SK-N-SH (cell line): Measurements from ENCODE around the gene ZNF560. TPM values are rescaled to one million over a fixed set of nuclear protein-coding genes. Genes with fewer than 3 reads are reported as not detected.

Experiments used
- CTCF ChIA-PET: fragments of 300-600, 350-600 bp; formaldehyde crosslinking; extraction: SDS; loops from one replicate; lab custom pipeline; 2021; lab: Yijun Ruan, JAX
- POLR2A ChIA-PET: fragments of 350-600 bp; sonication (Branson Sonifier 250); formaldehyde crosslinking; extraction: SDS; loops from one replicate; lab custom pipeline; 2020; ENCODE audit warnings: antibody characterized with exemption, inconsistent platforms; lab: Yijun Ruan, JAX
- DNase-seq: peaks from one replicate; pipeline ENCODE4 v3.0.0; 2012
- H2AFZ ChIP-seq: fragments of 200-600 bp; sonication (generic); 2 replicates; pipeline ENCODE4 v1.8.1; 2016; ENCODE audit warnings: antibody characterized with exemption, mild to moderate bottlenecking, low read depth
- H3F3A ChIP-seq: fragments of 200-600 bp; sonication (generic); replicated peaks from 2 replicates; pipeline ENCODE3; 2016; ENCODE audit warnings: antibody characterized with exemption, mild to moderate bottlenecking; ENCODE audit not compliant: insufficient read depth
- H3K27ac ChIP-seq, 2 experiments: fragments of 200-500 bp in 1 of 2; fragments of 200-600 bp in 1 of 2; sonication (Bioruptor generic) in 1 of 2; sonication (generic), shearing (Covaris generic) in 1 of 2; 2 replicates each; pipeline versions ENCODE4 v1.5.1 to v1.6.1; 2014 to 2016; ENCODE audit warnings: low read depth in 2 of 2, inconsistent platforms in 1 of 2, low read length in 1 of 2, mild to moderate bottlenecking in 1 of 2, mixed read lengths in 1 of 2
- H3K27me3 ChIP-seq: fragments of 200-600 bp; sonication (generic), shearing (Covaris generic); 2 replicates; pipeline ENCODE4 v1.6.1; 2016; ENCODE audit warnings: mixed run types; ENCODE audit not compliant: insufficient read depth
- H3K36me3 ChIP-seq, 2 experiments: fragments of 200-500 bp in 1 of 2; fragments of 200-600 bp in 1 of 2; sonication (Bioruptor generic) in 1 of 2; sonication (generic) in 1 of 2; replicated peaks in 1 of 2; 2 replicates each; pipeline versions ENCODE3 to v1.5.1; 2014 to 2016; ENCODE audit warnings: low read length in 1 of 2, mild to moderate bottlenecking in 1 of 2; ENCODE audit not compliant: insufficient read depth in 2 of 2, control insufficient read depth in 1 of 2
- H3K4me1 ChIP-seq, 2 experiments: fragments of 200-500 bp in 1 of 2; fragments of 200-600 bp in 1 of 2; sonication (Bioruptor generic) in 1 of 2; sonication (generic), shearing (Covaris generic) in 1 of 2; 2 replicates each; pipeline versions ENCODE4 v1.5.1 to v1.6.1; 2014 to 2016; ENCODE audit warnings: low read depth in 1 of 2, low read length in 1 of 2, mixed run types in 1 of 2; ENCODE audit not compliant: insufficient read depth in 2 of 2, control insufficient read depth in 1 of 2
- H3K4me2 ChIP-seq: fragments of 200-600 bp; sonication (generic), shearing (Covaris generic); 2 replicates; pipeline ENCODE4 v1.6.1; 2017; ENCODE audit warnings: mixed run types
- H3K4me3 ChIP-seq, 2 experiments: fragments of 200-500 bp in 1 of 2; fragments of 200-600 bp in 1 of 2; sonication (Bioruptor generic) in 1 of 2; sonication (generic), shearing (Covaris generic) in 1 of 2; 2 replicates each; pipeline versions ENCODE4 v1.5.1 to v1.8.1; 2014 to 2016; ENCODE audit warnings: low read depth in 2 of 2, inconsistent platforms in 1 of 2, low read length in 1 of 2, mild to moderate bottlenecking in 1 of 2, mixed read lengths in 1 of 2, moderate library complexity in 1 of 2
- H3K79me2 ChIP-seq: fragments of 200-600 bp; sonication (generic); 2 replicates; pipeline ENCODE4 v1.8.1; 2017; ENCODE audit warnings: mild to moderate bottlenecking; ENCODE audit not compliant: insufficient read depth
- H3K9ac ChIP-seq: fragments of 200-600 bp; sonication (generic); 2 replicates; pipeline ENCODE4 v1.6.1; 2017; ENCODE audit warnings: mixed run types
- H3K9me2 ChIP-seq: fragments of 200-600 bp; sonication (generic); 2 replicates; pipeline ENCODE4 v1.6.1; 2017; ENCODE audit warnings: mixed run types
- H3K9me3 ChIP-seq: fragments of 200-600 bp; sonication (generic); 2 replicates; pipeline ENCODE4 v1.6.1; 2017; ENCODE audit warnings: mixed run types, mild to moderate bottlenecking, moderate library complexity
- H4K20me1 ChIP-seq: fragments of 200-600 bp; sonication (generic); 2 replicates; pipeline ENCODE4 v1.6.1; 2017; ENCODE audit warnings: mild to moderate bottlenecking, mixed run types; ENCODE audit not compliant: insufficient read depth
- CHD2 ChIP-seq: fragments of 150-350 bp; IDR thresholded peaks from 2 replicates; pipeline ENCODE4 v1.6.1; 2018; ENCODE audit warnings: low read length; ENCODE audit not compliant: partially characterized antibody
- ELF1 ChIP-seq: IDR thresholded peaks from 2 replicates; pipeline ENCODE4 v1.4.0; 2012
- EZH2phosphoT487 ChIP-seq: fragments of 200-600 bp; sonication (generic); IDR thresholded peaks from 2 replicates; pipeline ENCODE4 v1.6.1; 2017; ENCODE audit warnings: low read depth, mixed run types, mild to moderate bottlenecking, antibody characterized with exemption, moderate library complexity, borderline replicate concordance
- FOSL2 ChIP-seq: IDR thresholded peaks from 2 replicates; pipeline ENCODE4 v1.4.0; 2012; ENCODE audit warnings: low read depth, mild to moderate bottlenecking, moderate library complexity, borderline replicate concordance
- FOXJ3 ChIP-seq: sonication (generic); formaldehyde crosslinking; IDR thresholded peaks from 2 replicates; pipeline ENCODE4 v1.5.1; 2020; ENCODE audit warnings: mild to moderate bottlenecking, missing genetic modification reagents
- FOXM1 ChIP-seq: IDR thresholded peaks from 2 replicates; pipeline ENCODE4 v1.4.0; 2012; ENCODE audit warnings: low read depth, mild to moderate bottlenecking
- JUND ChIP-seq: IDR thresholded peaks from 2 replicates; pipeline ENCODE4 v1.4.0; 2012
- MEF2A ChIP-seq: IDR thresholded peaks from 2 replicates; pipeline ENCODE4 v1.4.0; 2012; ENCODE audit warnings: low read depth, borderline replicate concordance
- RAD21 ChIP-seq: IDR thresholded peaks from 2 replicates; pipeline ENCODE4 v1.6.1; 2012; ENCODE audit warnings: mild to moderate bottlenecking, low read length
- RCOR1 ChIP-seq: fragments of 150-350 bp; IDR thresholded peaks from 2 replicates; pipeline ENCODE4 v1.6.1; 2017; ENCODE audit warnings: antibody characterized with exemption, low read length
- RXRA ChIP-seq: IDR thresholded peaks from 2 replicates; pipeline ENCODE4 v1.4.0; 2012; ENCODE audit warnings: low read depth, mild to moderate bottlenecking, borderline replicate concordance
- SMC3 ChIP-seq: IDR thresholded peaks from 2 replicates; pipeline ENCODE4 v1.6.1; 2012; ENCODE audit warnings: low read depth, low read length, improper control_type of control experiment
- TCF12 ChIP-seq: IDR thresholded peaks from 2 replicates; pipeline ENCODE4 v1.4.0; 2012
- TEAD4 ChIP-seq: IDR thresholded peaks from 2 replicates; pipeline ENCODE4 v1.4.0; 2012; ENCODE audit warnings: mild to moderate bottlenecking, borderline replicate concordance; ENCODE audit not compliant: insufficient read depth
- USF1 ChIP-seq: IDR thresholded peaks from 2 replicates; pipeline ENCODE4 v1.4.0; 2012; ENCODE audit warnings: low read depth, borderline replicate concordance
- YY1 ChIP-seq: IDR thresholded peaks from 2 replicates; pipeline ENCODE4 v1.4.0; 2012; ENCODE audit warnings: low read depth, mild to moderate bottlenecking
- ZBTB33 ChIP-seq: IDR thresholded peaks from 2 replicates; pipeline ENCODE4 v1.4.0; 2012; ENCODE audit warnings: low read depth, borderline replicate concordance
- WGBS: methylation state at CpG from one replicate; pipeline ENCODE4 v1.1.6; 2017; ENCODE audit warnings: low lambda C conversion rate; 5-methylcytosine and 5-hydroxymethylcytosine counted together
- polyA plus RNA-seq, 3 experiments: library from polyadenylated mRNA; depleted of rRNA; stranded (reverse); fragments of >200 nt; gene quantifications; 2 replicates each; pipeline ENCODE4 v1.2.3, GENCODE V29; 2012
- TF ChIP-seq, protein P1 (sequence below): IDR thresholded peaks from 2 replicates; pipeline ENCODE4; 2012
- TF ChIP-seq, protein P2 (sequence below): fragments of 150-350 bp; IDR thresholded peaks from 2 replicates; pipeline ENCODE4 v1.6.1; 2016; ENCODE audit warnings: mild to moderate bottlenecking, low read depth, low read length

Gene ZNF560
- polyA plus RNA-seq, 1 of the 3 experiments (the other 2 are of a cell fraction) = 0.10 TPM

DNA sequence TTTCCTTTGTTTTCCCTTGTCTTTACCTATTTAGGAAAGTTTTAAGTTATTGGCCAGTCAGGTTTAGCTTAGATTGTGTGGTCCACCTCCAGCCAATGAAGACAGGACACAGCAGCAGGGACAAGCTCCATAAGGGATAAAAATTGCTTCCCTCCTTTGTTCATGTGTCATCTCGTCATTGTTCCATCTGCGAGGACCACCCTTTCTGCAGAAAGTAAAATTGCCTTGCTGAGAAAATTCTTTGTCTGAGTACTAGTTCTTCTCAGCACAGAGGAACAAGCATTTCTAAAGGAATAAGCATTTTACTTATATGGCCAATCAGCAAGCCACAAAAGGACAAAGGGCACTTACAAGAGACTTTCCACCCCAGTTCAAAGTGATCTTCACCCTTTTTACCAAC, 11.4 kb downstream of the ZNF560 start (continued):
- TF ChIP-seq, protein P1, sequence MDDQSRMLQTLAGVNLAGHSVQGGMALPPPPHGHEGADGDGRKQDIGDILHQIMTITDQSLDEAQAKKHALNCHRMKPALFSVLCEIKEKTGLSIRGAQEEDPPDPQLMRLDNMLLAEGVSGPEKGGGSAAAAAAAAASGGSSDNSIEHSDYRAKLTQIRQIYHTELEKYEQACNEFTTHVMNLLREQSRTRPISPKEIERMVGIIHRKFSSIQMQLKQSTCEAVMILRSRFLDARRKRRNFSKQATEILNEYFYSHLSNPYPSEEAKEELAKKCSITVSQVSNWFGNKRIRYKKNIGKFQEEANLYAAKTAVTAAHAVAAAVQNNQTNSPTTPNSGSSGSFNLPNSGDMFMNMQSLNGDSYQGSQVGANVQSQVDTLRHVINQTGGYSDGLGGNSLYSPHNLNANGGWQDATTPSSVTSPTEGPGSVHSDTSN = no peak

DNA sequence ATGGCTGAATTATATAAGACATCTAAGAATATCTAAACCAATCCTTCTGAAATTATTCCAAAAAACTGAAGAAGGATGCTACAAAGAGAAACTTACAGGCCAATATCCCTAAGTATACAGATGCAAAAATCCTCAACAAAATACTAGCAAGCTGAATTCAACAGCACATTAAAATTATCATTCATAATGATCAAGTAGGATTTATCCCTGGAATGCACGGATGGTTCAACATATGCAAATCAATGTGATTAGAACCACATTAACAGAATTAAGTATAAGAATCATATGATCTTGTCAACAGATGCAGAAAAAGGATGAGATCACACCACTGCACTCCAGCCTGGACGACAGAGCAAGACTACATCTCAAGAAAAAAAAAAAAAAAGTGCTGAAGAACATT, 13.3 kb downstream of the ZNF560 start:
- no peaks in the 10 kb centered on the region for H3K79me2 ChIP-seq
- ChIA-PET CTCF (no interaction called here), POLR2A (no interaction called here)
- H3K36me3 ChIP-seq = no peaks in the 10 kb centered on the region
- H4K20me1 ChIP-seq = no peaks in the 10 kb centered on the region
- no peaks in the 10 kb centered on the region for H3K4me1 ChIP-seq
- H3K4me2 ChIP-seq = no peak overlapping the region
- H3K9me3 ChIP-seq = peaks cover 2% of the 10 kb centered on the region; the same call in 1 of the 2 replicates
- H3K9me2 ChIP-seq = no peaks in the 10 kb centered on the region
- 17% methylated on average over 2 of the region's 2 CpGs for WGBS
- no peak for DNase-seq
- H3K27me3 ChIP-seq = no peaks in the 10 kb centered on the region
- H3K27ac ChIP-seq = no peak overlapping the region
- no peak overlapping the region for H2AFZ ChIP-seq
- H3F3A ChIP-seq = no peaks in the 10 kb centered on the region
- no peak overlapping the region for H3K9ac ChIP-seq
- no peak overlapping the region for H3K4me3 ChIP-seq
- TF ChIP-seq USF1 (no peak), EZH2phosphoT487 (no peak), ZBTB33 (no peak), FOXM1 (no peak), FOSL2 (no peak)
- TF ChIP-seq, protein P1 = no peak

DNA sequence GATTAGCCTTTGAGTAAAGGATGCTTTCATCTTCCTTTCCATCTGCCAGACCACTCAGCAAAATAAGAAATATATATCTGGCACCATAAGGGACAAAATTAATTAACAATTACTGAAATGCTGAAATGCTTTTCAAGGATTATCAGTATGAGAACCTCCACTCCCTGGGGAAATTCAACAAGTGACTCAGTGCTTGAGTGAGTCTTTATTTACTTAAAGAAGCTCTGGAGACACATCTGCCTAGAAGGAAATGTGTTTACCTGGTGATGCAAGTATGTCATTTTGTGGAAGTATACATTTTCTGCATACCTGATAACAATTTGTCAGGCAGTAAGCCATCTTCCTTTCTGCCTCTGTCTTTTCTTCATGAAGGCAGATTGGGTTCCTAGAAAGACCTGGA, 23.4 kb downstream of the ZNF560 start:
- no peaks in the 10 kb centered on the region for H3F3A ChIP-seq
- no peak overlapping the region for H3K4me3 ChIP-seq
- H3K4me1 ChIP-seq = no peaks in the 10 kb centered on the region
- DNase-seq = no peak
- H3K36me3 ChIP-seq = no peaks in the 10 kb centered on the region
- H3K9ac ChIP-seq = no peak overlapping the region
- POLR2A ChIA-PET = no interaction called here
- H3K9me3 ChIP-seq = 0 out of 2 replicates have a peak, but pooled peaks cover 12% of the 10 kb centered on the region
- H2AFZ ChIP-seq = no peak overlapping the region
- CTCF ChIA-PET = no interaction called here
- H3K4me2 ChIP-seq = no peak overlapping the region
- H3K9me2 ChIP-seq = no peaks in the 10 kb centered on the region
- no peaks in the 10 kb centered on the region for H3K27me3 ChIP-seq
- H3K27ac ChIP-seq = no peak overlapping the region
- no peaks in the 10 kb centered on the region for H3K79me2 ChIP-seq
- no peaks in the 10 kb centered on the region for H4K20me1 ChIP-seq
- TF ChIP-seq SMC3 = no peak
- no peak for TF ChIP-seq FOSL2
- no peak for TF ChIP-seq FOXM1
- TF ChIP-seq ZBTB33 = no peak
- no peak for TF ChIP-seq MEF2A
- no peak for TF ChIP-seq JUND
- TF ChIP-seq, protein P2, sequence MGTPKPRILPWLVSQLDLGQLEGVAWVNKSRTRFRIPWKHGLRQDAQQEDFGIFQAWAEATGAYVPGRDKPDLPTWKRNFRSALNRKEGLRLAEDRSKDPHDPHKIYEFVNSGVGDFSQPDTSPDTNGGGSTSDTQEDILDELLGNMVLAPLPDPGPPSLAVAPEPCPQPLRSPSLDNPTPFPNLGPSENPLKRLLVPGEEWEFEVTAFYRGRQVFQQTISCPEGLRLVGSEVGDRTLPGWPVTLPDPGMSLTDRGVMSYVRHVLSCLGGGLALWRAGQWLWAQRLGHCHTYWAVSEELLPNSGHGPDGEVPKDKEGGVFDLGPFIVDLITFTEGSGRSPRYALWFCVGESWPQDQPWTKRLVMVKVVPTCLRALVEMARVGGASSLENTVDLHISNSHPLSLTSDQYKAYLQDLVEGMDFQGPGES = no peak
- TF ChIP-seq FOXJ3 = no peak
- no peak for TF ChIP-seq RAD21
- TF ChIP-seq TCF12 = no peak
- TF ChIP-seq RXRA = no peak
- TF ChIP-seq CHD2 = no peak
- TF ChIP-seq YY1 = no peak
- TF ChIP-seq TEAD4 = no peak
- TF ChIP-seq RCOR1 = no peak
- no peak for TF ChIP-seq ELF1
